Glutamatergic neuron (in vitro differentiated cells): ENCODE data around the gene BMPR1A. TPM values are rescaled to one million over a fixed set of nuclear protein-coding genes. Genes with fewer than 3 reads are reported as not detected.
"Not testable (repeated sequence)": the region's sequence is repeated elsewhere in the genome, so short reads cannot be mapped to it uniquely, and the experiment has no call there.

Experiments
- DNase-seq: peaks from one replicate; pipeline ENCODE4 v3.0.0; 2022
- H3K27ac Mint-ChIP-seq: one replicate; pipeline ENCODE4 v1.8.0; 2020; ENCODE audit warnings: mild to moderate bottlenecking, mixed read lengths, inconsistent platforms; ENCODE audit not compliant: unreplicated experiment
- H3K27me3 Mint-ChIP-seq: one replicate; pipeline ENCODE4 v1.8.0; 2020; ENCODE audit warnings: mild to moderate bottlenecking, moderate library complexity, mixed read lengths, inconsistent platforms; ENCODE audit not compliant: unreplicated experiment
- H3K36me3 Mint-ChIP-seq: one replicate; pipeline ENCODE4 v1.8.0; 2020; ENCODE audit warnings: mild to moderate bottlenecking, mixed read lengths, inconsistent platforms; ENCODE audit not compliant: unreplicated experiment
- H3K4me1 Mint-ChIP-seq: one replicate; pipeline ENCODE4 v1.8.0; 2020; ENCODE audit warnings: mild to moderate bottlenecking, low read depth, mixed read lengths, inconsistent platforms; ENCODE audit not compliant: unreplicated experiment
- H3K4me3 Mint-ChIP-seq: one replicate; pipeline ENCODE4 v1.8.0; 2020; ENCODE audit warnings: mild to moderate bottlenecking, mixed read lengths, inconsistent platforms; ENCODE audit not compliant: unreplicated experiment
- H3K9me3 Mint-ChIP-seq: one replicate; pipeline ENCODE4 v1.8.0; 2020; ENCODE audit warnings: mild to moderate bottlenecking, moderate library complexity, mixed read lengths, inconsistent platforms; ENCODE audit not compliant: unreplicated experiment
- total RNA-seq: library from RNA; stranded (reverse); fragmentation: NEBNext Ultra II Directional; extraction: Animal tissue kit (Norgen Biotek cat#: 25700); gene quantifications from one replicate; pipeline ENCODE4 v1.2.1, GENCODE V29; 2021; ENCODE audit not compliant: unreplicated experiment
- TF ChIP-seq, protein P1 (sequence below): fragments of 200-600 bp; sonication (generic); IDR thresholded peaks from one replicate; pipeline ENCODE4 v1.5.0; 2021; ENCODE audit not compliant: partially characterized antibody, unreplicated experiment

The BMPR1A gene
- total RNA-seq, 1 donor from 2014 or later = 27.7 TPM

DNA sequence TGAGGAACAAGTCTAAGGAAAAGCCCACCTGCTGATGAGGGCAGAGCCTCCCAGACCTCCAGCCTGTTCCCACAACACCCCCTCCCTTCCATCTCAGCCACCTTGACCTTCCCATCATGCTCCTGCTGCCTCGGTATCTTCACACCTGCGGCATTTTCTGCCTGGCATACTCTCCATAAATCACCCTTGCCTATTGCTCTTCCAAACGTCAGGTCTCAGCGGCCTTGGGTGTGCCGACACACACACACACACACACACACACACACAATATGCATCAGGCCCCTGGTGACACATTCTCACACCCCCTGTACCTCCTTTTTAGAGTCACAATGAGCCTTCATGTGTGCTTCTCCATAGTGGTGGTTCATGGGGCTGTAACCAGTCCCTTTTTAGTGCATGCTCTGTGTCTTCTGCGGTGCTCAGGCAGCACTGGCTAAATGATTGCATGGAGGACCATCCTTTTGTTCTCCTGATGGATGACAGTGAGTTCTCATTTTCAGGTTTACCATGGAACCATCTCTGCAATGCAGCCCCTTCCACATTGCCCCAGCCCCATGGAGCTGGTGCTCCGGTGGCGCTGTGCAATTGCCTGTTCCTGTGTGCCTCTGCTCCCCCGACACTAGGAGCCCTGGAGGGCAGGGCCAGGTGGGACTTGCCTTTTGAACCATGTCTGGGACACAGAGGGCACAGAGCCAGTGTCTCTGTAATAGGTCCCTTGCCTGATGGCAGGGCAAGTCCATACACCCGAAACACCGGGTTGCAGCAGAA, 216.4 kb downstream of the BMPR1A start:
- Mint-ChIP-seq H3K27ac (no peak overlapping the region), H3K9me3 (peaks cover 9% of the 10 kb centered on the region), H3K27me3 (peaks cover 11% of the 10 kb centered on the region), H3K4me3 (peak overlapping the region; percentile 28), H3K36me3 (no peaks in the 10 kb centered on the region), H3K4me1 (peaks cover 6% of the 10 kb centered on the region)
- DNase-seq = no peak
- TF ChIP-seq, protein P1, sequence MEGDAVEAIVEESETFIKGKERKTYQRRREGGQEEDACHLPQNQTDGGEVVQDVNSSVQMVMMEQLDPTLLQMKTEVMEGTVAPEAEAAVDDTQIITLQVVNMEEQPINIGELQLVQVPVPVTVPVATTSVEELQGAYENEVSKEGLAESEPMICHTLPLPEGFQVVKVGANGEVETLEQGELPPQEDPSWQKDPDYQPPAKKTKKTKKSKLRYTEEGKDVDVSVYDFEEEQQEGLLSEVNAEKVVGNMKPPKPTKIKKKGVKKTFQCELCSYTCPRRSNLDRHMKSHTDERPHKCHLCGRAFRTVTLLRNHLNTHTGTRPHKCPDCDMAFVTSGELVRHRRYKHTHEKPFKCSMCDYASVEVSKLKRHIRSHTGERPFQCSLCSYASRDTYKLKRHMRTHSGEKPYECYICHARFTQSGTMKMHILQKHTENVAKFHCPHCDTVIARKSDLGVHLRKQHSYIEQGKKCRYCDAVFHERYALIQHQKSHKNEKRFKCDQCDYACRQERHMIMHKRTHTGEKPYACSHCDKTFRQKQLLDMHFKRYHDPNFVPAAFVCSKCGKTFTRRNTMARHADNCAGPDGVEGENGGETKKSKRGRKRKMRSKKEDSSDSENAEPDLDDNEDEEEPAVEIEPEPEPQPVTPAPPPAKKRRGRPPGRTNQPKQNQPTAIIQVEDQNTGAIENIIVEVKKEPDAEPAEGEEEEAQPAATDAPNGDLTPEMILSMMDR = no peak

DNA sequence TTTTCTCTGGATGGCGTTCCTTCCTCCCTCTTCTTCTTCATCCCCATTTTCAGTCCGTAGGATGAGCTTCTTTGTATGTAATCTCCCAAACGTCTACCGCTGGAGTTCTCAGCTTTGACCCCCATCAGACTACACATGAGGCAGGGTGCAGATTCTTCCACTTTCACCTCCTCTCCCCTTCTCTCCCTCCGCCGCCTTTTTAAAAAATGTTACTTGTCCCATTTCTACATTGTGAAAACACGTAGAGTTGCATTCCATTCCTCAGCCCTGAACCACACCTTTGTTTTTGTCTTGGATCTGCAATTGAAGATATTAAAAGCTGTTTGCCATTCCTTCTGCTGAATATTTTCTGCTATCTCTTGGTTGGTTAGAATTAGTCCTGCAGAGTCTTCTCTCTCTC, 218.1 kb downstream of the BMPR1A start:
- TF ChIP-seq, protein P1 = no peak
- H3K27ac Mint-ChIP-seq = no peak overlapping the region
- peaks cover 11% of the 10 kb centered on the region for H3K27me3 Mint-ChIP-seq
- peaks cover 6% of the 10 kb centered on the region for H3K4me1 Mint-ChIP-seq
- peaks cover 8% of the 10 kb centered on the region for H3K9me3 Mint-ChIP-seq
- DNase-seq = no peak
- no peak overlapping the region for H3K4me3 Mint-ChIP-seq
- H3K36me3 Mint-ChIP-seq = no peaks in the 10 kb centered on the region

DNA sequence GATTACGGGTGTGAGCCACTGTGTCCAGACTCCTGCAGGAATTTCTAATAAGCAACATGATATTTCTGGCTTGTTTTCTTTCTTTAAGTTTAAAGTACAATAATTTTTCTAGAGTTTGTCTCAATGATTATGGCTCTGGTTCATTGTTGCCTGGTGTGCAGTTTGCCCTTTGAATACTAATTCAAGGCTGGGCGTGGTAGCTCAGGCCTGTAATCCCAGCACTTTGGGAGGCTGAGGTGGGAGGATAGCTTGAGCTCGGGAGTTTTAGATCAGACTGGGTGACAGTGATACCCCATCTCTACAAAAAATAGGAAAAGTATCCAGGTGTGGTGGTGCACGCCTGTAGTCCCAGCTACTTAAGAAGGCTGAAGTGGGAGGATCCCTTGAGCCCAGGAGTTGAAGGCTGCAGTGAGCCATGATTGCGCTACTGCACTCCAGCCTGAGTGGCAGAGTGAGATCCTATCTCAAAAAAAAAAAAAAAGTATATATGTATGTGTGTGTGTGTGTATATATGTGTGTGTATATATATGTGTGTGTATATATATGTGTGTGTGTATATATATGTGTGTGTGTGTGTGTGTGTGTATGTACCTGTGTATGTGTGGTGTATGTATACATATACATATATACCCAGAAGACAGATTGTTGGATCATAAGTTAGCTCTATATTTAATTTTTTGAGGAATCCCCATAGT, 220.1 kb downstream of the BMPR1A start:
- DNase-seq = no peak
- Mint-ChIP-seq H3K4me3 (no peak overlapping the region), H3K27me3 (peaks cover 6% of the 10 kb centered on the region), H3K4me1 (peaks cover 3% of the 10 kb centered on the region), H3K27ac (no peak overlapping the region), H3K36me3 (no peaks in the 10 kb centered on the region), H3K9me3 (peaks cover 7% of the 10 kb centered on the region)
- TF ChIP-seq, protein P1 = no peak

DNA sequence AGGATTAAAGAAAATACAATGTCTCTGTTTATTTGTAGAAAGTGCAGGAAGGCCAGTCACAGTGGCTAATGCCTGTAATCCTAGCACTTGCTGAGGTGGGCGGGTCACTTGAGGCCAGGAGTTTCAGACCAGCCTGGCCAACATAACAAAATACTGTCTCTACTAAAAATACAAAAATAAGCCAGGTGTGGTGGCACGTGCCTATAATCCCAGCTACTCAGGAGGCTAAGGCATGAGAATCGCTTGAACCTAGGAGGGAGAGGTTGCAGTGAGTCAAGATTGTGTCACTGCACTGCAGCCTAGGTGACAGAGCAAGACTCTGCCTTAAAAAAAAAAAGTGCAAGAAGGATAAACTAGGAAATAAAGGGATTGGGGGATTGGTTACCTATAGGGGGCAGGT, 222.0 kb downstream of the BMPR1A start:
- H3K4me1 Mint-ChIP-seq, H3K27ac Mint-ChIP-seq, H3K36me3 Mint-ChIP-seq, DNase-seq, H3K9me3 Mint-ChIP-seq, H3K4me3 Mint-ChIP-seq, H3K27me3 Mint-ChIP-seq: not testable (repeated sequence)

DNA sequence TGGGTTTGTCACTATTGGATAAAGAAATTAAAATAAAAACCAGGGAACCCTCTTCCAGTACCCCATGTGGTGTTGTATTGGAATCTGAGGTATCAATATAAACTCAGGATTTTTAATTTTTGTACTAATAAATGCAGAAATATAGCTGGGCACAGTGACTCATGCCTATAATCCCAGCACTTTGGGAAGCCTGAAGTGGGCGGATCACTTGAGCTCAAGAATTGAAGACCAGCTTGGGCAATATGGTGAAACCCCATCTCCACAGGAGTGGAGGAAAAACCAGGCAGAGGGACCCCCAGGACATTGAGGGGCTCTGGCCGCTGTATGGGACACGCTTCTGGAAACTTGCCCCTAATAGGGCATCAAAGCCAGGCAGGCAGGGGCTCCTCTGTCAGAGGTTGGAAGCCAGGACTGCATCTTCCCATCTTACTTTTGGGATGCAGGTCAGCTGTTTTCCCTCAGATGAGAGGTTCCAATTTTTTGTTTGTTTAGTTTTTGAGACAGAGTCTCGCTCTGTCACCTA, 222.9 kb downstream of the BMPR1A start:
- peaks cover 3% of the 10 kb centered on the region for H3K4me1 Mint-ChIP-seq
- H3K9me3 Mint-ChIP-seq = peaks cover 3% of the 10 kb centered on the region
- H3K27me3 Mint-ChIP-seq = peaks cover 4% of the 10 kb centered on the region
- H3K4me3 Mint-ChIP-seq = no peak overlapping the region
- H3K27ac Mint-ChIP-seq = no peak overlapping the region
- H3K36me3 Mint-ChIP-seq = no peaks in the 10 kb centered on the region
- no peak for DNase-seq
- TF ChIP-seq, protein P1 = no peak
